Activated T-cell treated with anti-CD3 and anti-CD28 coated beads for 48 hours (primary cell): ENCODE results near the gene KCNJ4.

Experiments used
- DNase-seq: peaks from one replicate; pipeline ENCODE4 v3.0.0-alpha.2; 2020; ENCODE audit warnings: low read depth

Gene KCNJ4

DNA sequence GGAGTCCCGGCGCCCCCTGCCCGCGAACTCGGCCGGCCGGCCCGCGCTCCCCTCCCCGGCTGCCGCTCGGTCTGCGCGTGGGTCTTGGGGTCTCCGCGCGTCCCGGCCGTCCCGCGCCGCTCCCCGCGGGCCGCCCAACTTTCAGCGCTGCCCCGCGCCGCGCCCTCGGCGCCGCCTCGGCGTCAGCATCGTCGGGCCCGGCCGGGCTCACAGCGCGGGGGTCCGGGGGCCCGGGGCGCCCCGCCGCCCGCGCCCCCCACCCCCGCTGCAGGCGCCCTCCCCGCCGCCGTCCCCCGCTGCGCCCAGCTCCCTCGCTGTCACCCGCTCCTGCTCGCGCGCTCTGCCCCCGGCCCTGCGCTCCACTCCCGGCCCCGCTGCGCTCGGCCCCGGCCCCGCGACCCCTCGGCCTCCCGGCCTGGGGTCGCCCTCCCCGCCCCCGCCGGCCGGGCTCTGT is at the start of gene KCNJ4:
TSS of gene KCNJ4 (minus strand) at position 124 of the 454 bp plus-strand sequence. CDS start 27,067 bp downstream, outside the sequence.
- DNase-seq, result no peak

DNA sequence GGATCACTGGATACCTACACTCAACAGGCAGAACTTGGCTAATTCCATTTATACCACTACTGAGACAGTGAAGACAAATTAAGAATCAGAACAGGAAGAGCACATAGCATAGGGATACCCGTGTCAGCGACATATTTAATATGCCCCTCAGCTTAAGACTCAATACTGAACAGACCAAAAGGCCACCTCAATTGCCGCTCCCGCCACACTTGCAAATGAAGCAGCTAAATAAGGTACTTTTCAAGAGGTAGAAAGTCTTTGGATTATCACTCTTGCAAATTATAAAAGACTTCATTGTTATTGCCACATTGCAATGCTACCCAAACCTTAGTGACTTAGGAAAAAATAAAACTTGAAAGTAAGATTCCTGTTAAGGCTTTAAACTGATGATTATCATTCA is 48.0 kb upstream of the KCNJ4 start:
- DNase-seq, result no peak

DNA sequence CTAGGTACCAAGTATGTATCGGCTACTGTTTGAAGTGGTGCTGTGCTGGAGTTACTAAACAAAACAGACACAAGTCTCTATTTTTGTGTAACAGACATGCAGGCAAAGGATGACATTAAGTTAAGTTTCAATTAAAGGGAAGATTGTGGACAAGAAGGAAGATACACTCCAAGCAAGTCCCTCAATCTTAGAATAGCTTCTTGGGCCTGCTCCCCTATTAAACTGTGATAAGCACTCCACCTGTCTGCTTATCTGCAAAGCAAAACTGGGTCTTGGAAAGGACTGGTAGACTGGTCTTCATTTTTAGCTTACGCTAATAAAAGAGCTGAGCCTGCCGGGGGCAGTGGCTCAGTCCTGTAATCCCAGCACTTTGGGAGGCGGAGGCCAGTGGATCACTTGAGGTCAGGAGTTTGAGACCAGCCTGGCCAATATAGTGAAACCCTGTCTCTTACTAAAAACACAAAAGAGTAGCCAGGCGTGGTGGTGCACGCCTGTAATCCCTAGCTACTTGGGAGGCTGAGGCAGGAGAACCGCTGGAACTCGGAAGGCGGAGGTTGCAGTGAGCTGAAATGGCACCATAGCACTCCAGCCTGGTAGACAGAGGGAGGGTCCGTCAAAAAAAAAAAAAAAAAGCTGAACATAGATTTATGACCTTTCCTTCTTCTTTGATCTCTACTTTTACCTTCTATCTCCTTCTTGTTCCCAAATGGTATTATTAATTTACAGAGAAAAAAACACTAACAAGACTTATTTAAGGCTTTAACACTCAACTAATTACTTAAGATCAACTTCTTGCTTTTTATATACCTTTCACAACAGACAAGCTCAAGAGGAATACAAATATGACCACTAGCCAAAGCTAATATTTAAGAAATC is 47.0 kb upstream of the KCNJ4 start:
- DNase-seq, result no peak

DNA sequence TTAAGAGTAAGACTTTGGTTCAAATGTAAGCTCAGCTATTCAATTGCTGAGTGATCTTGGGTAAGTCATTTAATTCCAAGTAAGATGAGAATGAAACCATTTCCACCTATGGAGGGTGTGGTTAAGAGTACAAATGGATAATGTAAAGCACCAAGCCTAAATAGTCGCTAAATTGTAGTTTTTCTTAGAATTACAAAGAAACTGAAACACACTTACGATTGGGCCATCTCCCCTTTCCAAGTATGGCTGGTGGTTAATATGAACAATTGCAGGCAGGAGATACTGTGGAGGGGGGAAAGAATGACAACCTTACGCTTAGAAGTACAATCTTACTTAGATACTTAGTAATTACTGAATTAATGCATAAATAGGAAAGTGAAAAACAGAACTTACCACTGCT is 42.9 kb upstream of the KCNJ4 start:
- no peak for DNase-seq

DNA sequence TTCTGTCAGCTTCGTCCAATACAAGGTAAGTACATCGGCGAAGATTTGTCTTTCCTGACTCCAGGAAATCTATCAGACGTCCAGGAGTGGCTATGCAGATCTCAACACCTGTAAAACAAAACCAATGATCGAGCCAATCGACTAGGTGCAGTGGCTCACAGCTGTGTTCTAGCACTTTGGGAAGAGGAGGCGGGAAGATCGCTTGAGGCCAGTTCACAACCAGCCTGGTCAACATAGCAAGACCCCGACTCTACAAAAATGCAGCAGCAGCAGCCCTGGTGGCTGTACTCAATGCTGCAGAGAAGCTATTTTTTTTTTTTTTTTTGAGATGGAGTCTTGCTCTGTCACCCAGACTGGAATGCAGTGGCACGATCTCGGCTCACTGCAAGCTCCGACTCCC is 39.9 kb upstream of the KCNJ4 start:
- DNase-seq, result no peak

GRCh38 chr22:38494498-38494897 is 39.5 kb upstream of the KCNJ4 start:
- DNase-seq, result no peak

DNA sequence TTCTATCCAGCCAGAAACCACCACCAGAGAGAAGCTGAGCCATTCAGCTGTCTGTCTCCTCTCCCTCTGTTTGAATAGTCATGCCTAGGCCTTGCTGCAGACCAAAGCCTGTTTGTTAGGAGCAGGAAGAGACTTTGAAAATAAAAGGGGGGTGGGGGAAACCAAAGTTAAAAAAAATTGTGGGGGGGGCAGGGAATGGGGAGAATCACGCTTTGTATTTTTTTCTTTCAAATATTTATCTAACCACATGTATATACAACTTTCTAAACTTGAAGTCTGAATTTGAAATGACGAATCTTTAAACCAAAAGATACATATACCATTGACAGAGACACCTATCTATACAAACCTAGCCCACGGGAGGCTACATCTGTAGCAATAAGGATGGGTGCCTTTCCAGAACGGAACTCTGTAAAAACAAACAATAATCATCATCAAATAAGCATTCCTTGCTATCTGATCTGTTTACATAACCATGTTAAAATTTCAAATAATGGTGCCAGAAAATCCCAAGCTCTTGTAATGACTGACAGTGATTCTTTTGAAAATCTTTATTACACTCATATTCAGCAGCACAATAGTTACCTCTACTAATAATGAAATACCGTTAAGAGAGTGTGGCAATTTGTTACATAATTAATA is 36.8 kb upstream of the KCNJ4 start:
- no peak for DNase-seq

GRCh38 chr22:38490915-38491314 is 35.9 kb upstream of the KCNJ4 start:
- DNase-seq, result no peak

GRCh38 chr22:38490475-38490874 is 35.5 kb upstream of the KCNJ4 start:
- DNase-seq, result no peak

- no peak for DNase-seq
Measured at GRCh38 chr22:38489561-38490145, 34.7 kb upstream of the KCNJ4 start.

DNA sequence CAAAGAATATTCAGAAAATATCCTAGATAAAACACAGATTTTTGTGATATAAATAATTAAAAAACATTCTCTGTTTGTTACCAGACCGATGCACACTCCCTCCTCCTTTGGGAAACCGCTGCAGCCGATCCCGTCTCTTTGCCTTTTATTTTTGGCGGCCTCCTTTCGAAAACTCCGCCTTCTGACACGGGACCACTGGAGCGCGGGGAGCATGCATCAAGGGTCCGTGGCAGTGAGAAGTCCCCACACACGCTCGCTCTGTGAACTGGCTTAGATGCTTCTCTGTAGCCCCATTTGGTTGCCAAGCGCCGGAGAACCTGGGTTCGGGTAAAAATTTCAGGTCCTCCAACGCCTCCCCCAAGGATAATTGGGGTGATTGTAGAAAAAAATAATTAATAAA is 34.1 kb upstream of the KCNJ4 start:
- no peak for DNase-seq

- DNase-seq, result no peak
Measured at GRCh38 chr22:38487946-38488345, 32.9 kb upstream of the KCNJ4 start.

DNA sequence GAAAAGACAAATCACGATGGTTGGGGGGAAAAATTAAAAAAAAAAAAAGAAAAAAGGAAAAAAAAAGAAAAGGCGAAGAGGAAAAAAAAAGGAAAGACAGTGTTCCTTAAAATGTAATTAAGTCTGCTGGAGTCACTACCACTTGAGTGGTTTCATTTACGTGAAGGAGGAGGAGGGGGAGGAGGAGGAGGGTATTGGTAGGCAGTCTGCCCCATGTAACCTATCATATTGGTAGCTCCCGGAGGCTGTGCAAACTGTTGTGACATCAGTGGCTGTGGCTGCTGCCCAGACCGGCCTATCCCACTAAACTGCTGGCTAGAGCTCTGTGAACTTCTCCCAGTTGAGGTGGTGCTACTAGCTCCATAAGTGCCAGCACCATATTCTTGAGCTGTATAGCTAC is 30.8 kb upstream of the KCNJ4 start:
- DNase-seq, result no peak

GRCh38 chr22:38484244-38484643 is 29.2 kb upstream of the KCNJ4 start:
- DNase-seq, result no peak

- no peak for DNase-seq
Measured at GRCh38 chr22:38482662-38483308, 27.8 kb upstream of the KCNJ4 start.

- DNase-seq, result no peak
Measured at GRCh38 chr22:38481871-38482332, 26.9 kb upstream of the KCNJ4 start.

GRCh38 chr22:38481162-38481870 is 26.3 kb upstream of the KCNJ4 start:
- DNase-seq, result no peak

DNA sequence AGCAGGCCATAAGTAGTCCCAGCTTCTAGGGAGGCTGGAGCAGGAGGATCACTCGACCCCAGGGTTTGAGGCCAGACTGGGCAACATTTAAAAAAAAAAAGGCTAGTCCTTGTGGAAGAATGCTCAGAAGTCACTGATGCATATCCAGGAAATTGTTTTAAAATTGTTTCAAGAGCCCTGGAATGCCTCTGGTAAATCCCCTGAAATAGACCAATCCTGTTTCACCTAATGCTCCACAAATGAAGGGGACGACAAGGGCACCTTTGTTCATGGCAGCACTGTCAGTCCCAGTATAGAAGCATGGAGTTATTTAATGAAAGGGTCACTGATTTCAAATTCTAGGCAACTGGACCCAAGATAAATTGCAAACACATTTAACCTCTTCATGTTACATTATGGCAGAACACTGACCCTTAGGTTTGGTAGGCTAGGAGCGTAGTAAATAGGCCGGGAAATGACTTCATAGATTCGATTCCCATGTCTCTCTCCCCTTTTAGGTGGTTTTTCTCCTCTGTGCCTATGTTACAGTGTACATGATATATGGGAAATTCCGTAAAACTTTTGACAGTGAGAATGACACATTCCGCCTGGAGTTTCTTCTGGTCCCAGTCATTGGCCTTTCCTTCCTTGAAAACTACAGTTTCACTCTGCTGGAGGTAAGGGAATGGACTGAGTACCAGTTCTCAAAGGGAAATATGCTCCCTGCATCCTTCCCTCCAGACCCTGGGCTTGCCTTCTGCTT is 24.3 kb upstream of the KCNJ4 start:
- no peak for DNase-seq

GRCh38 chr22:38477585-38477984 is 22.6 kb upstream of the KCNJ4 start:
- no peak for DNase-seq

DNA sequence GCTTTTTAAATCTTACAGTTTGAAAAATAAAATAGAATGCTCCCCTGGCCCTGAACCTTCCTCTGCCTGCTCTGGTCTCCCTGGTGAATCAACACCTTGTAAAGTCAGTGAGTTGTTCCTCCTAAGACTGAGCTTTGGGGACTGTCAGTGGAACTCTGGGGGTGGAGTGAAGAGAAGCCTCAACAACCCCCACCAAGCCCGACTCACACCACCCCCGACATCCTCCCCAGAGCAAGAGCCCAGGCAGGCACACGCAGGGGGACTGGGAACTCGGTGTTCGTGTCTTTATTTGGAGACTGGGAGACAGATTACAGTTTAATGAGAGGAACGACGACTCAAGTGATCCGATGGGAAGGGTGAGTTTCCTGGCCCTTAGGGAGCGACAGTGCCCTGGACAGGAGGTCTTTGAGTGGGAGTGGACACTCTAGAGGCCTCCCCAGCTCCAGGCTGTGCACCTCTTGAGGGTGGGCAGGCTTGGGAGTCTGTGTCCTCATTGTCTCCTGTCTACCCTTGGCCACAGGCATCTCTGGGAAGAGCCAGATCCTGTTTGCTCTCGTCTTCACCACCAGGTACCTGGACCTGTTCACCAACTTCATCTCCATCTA is 19.1 kb upstream of the KCNJ4 start:
- DNase-seq, result no peak

- no peak for DNase-seq
Measured at GRCh38 chr22:38471237-38471636, 16.2 kb upstream of the KCNJ4 start.
